GM23248 (cell line): Measurements from ENCODE around the gene TMEM179B.

Experiments used
- EZH2 ChIP-seq: fragments of 200-600 bp; sonication (generic); IDR thresholded peaks from 2 replicates; pipeline ENCODE4 v1.6.1; 2018; ENCODE audit warnings: antibody characterized with exemption, mild to moderate bottlenecking; ENCODE audit not compliant: insufficient read depth, poor library complexity, severe bottlenecking
- EZH2phosphoT487 ChIP-seq: fragments of 200-600 bp; sonication (generic); IDR thresholded peaks from 2 replicates; pipeline ENCODE4 v1.6.1; 2018; ENCODE audit warnings: antibody characterized with exemption, moderate library complexity, mild to moderate bottlenecking, low read depth; ENCODE audit not compliant: insufficient read depth

DNA sequence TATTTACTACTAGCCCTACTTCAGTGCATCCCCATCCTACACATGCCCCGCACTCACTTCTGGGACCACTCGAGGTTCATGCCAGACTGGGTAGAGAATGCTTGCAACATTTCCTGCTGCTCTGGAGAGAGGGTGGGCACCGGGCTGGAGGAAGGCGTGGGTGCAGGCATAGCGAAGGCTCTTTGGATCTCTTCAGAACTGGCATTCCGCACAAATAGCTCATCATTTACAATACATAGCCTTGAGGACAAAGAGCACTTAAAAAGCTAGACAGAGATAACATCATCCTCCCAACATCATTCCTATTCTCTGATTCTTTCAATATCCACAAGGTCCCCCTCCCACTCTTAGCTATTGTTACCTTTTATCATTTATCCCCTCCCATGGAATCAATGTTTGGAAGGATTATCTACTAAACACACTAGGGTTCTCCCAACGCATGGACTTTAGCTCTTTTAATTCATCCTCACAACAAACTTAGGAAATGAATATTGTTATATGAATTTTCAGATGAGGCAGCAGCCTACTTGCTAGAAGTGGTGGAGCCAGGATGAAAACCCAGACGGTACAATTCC lies 7.1 kb downstream of the TMEM179B start:
- TF ChIP-seq EZH2 (no peak), EZH2phosphoT487 (no peak)
